ENCODE results near the gene CSTF2.
"Not testable (repeated sequence)": the region's sequence is repeated elsewhere in the genome, so short reads cannot be mapped to it uniquely, and the experiment has no call there.

Gene CSTF2

GRCh38 chrX:100819837-100820666, at the start of gene CSTF2:
Gene CSTF2 (plus strand): TSS chrX:100820391. CDS start chrX:100820417, 26 bp downstream.
- H3K79me2 ChIP-seq (ENCODE audit: insufficient read depth, low read length): peaks cover 14% of the 10 kb centered on the region
- peak within 1 kb of the TSS; percentile 98 for H3K4me3 ChIP-seq (ENCODE audit: low read length, poor library complexity, severe bottlenecking)
- peak within 1 kb of the TSS; percentile 91 for H2AFZ ChIP-seq (ENCODE audit: low read length)
- peak within 1 kb of the TSS; percentile 87 for H3K4me2 ChIP-seq (ENCODE audit: low read depth, low read length, poor library complexity, severe bottlenecking)
- H3F3A ChIP-seq (ENCODE audit: low read depth): no peaks in the 10 kb centered on the region
- H3K36me3 ChIP-seq (ENCODE audit: insufficient read depth, low read length): peaks cover 12% of the 10 kb centered on the region; the same call in 1 of the 2 replicates
- no peaks in the 10 kb centered on the region for H3K9me3 ChIP-seq (ENCODE audit: insufficient read depth, low read depth, low read length)
- no peak for TF ChIP-seq CTCF (conservative IDR thresholded peaks at IDR 0.05; ENCODE audit: low read length)
- no peak for TF ChIP-seq EZH2phosphoT487 (IDR thresholded peaks at IDR 0.05; ENCODE audit: borderline replicate concordance)
- H3K9ac ChIP-seq (ENCODE audit: low read depth, low read length, poor library complexity, severe bottlenecking): peak within 1 kb of the TSS; percentile 89
- H4K20me1 ChIP-seq (ENCODE audit: insufficient read depth, low read length, poor library complexity, severe bottlenecking): no peaks in the 10 kb centered on the region
- no peaks in the 10 kb centered on the region for H3K9me2 ChIP-seq (replicated peaks; ENCODE audit: low read depth, low read length)
- H3K4me1 ChIP-seq (ENCODE audit: insufficient read depth, low read length, poor library complexity, severe bottlenecking): peaks cover 4% of the 10 kb centered on the region
- H3K27me3 ChIP-seq (ENCODE audit: insufficient read depth, low read length, poor library complexity, severe bottlenecking): peaks cover 24% of the 10 kb centered on the region

- H3K79me2 ChIP-seq (ENCODE audit: insufficient read depth, low read length); H3K9ac ChIP-seq (ENCODE audit: low read depth, low read length, poor library complexity, severe bottlenecking); H3K9me3 ChIP-seq (ENCODE audit: insufficient read depth, low read depth, low read length); H3K4me3 ChIP-seq (ENCODE audit: low read length, poor library complexity, severe bottlenecking); H3K9me2 ChIP-seq (replicated peaks; ENCODE audit: low read depth, low read length); H3K4me2 ChIP-seq (ENCODE audit: low read depth, low read length, poor library complexity, severe bottlenecking); H3K4me1 ChIP-seq (ENCODE audit: insufficient read depth, low read length, poor library complexity, severe bottlenecking); H3F3A ChIP-seq (ENCODE audit: low read depth); H3K27me3 ChIP-seq (ENCODE audit: insufficient read depth, low read length, poor library complexity, severe bottlenecking); H2AFZ ChIP-seq (ENCODE audit: low read length); H4K20me1 ChIP-seq (ENCODE audit: insufficient read depth, low read length, poor library complexity, severe bottlenecking); H3K36me3 ChIP-seq (ENCODE audit: insufficient read depth, low read length): not testable (repeated sequence)
These were observed 23.8 kb upstream of the CSTF2 start for GRCh38 chrX:100796371-100796770.

- H3K4me3 ChIP-seq (ENCODE audit: low read length, poor library complexity, severe bottlenecking): no peak overlapping the region
- no peak overlapping the region for H3K4me2 ChIP-seq (ENCODE audit: low read depth, low read length, poor library complexity, severe bottlenecking)
- H3K36me3 ChIP-seq (ENCODE audit: insufficient read depth, low read length): no peaks in the 10 kb centered on the region
- H3K4me1 ChIP-seq (ENCODE audit: insufficient read depth, low read length, poor library complexity, severe bottlenecking): no peaks in the 10 kb centered on the region
- H3K27me3 ChIP-seq (ENCODE audit: insufficient read depth, low read length, poor library complexity, severe bottlenecking): no peaks in the 10 kb centered on the region
- no peaks in the 10 kb centered on the region for H3K79me2 ChIP-seq (ENCODE audit: insufficient read depth, low read length)
- no peaks in the 10 kb centered on the region for H3F3A ChIP-seq (ENCODE audit: low read depth)
- H3K9ac ChIP-seq (ENCODE audit: low read depth, low read length, poor library complexity, severe bottlenecking): no peak overlapping the region
- no peaks in the 10 kb centered on the region for H3K9me2 ChIP-seq (replicated peaks; ENCODE audit: low read depth, low read length)
- H3K9me3 ChIP-seq (ENCODE audit: insufficient read depth, low read depth, low read length): no peaks in the 10 kb centered on the region
- no peak overlapping the region for H2AFZ ChIP-seq (ENCODE audit: low read length)
- no peak for TF ChIP-seq CTCF (conservative IDR thresholded peaks at IDR 0.05; ENCODE audit: low read length)
- no peak for TF ChIP-seq EZH2phosphoT487 (IDR thresholded peaks at IDR 0.05; ENCODE audit: borderline replicate concordance)
- no peaks in the 10 kb centered on the region for H4K20me1 ChIP-seq (ENCODE audit: insufficient read depth, low read length, poor library complexity, severe bottlenecking)
These were observed 22.8 kb upstream of the CSTF2 start for GRCh38 chrX:100797359-100797758.

Measured in Loucy (cell line).